Calu3 (cell line): ENCODE measurements around the gene FMN1. TPM values are rescaled to one million over a fixed set of nuclear protein-coding genes. Genes with fewer than 3 reads are reported as not detected.

ENCODE experiments used
- BruUV-seq: library from RNA; stranded (reverse); fragments of 400-500 nt; replicated peaks from 2 replicates; lab custom pipeline; 2021; lab: Mats Ljungman, UMichigan
- CTCF ChIA-PET: fragments of 300-600 bp; sonication (Branson Sonifier 250); formaldehyde crosslinking; loops from one replicate; lab custom pipeline; 2022; ENCODE audit warnings: antibody characterized with exemption; lab: Charles Lee
- DNase-seq: peaks from one replicate; pipeline ENCODE4 v3.0.0; 2022
- H3K27ac Mint-ChIP-seq: one replicate; pipeline ENCODE4 v1.8.0; 2022; ENCODE audit warnings: mixed read lengths; ENCODE audit not compliant: unreplicated experiment
- H3K27me3 Mint-ChIP-seq: one replicate; pipeline ENCODE4 v1.8.0; 2022; ENCODE audit warnings: mixed read lengths; ENCODE audit not compliant: unreplicated experiment
- H3K36me3 Mint-ChIP-seq: one replicate; pipeline ENCODE4 v1.8.0; 2022; ENCODE audit warnings: mild to moderate bottlenecking, moderate library complexity, mixed read lengths; ENCODE audit not compliant: insufficient read depth, unreplicated experiment
- H3K4me1 Mint-ChIP-seq: one replicate; pipeline ENCODE4 v1.8.0; 2022; ENCODE audit warnings: mild to moderate bottlenecking, low read depth, mixed read lengths; ENCODE audit not compliant: unreplicated experiment
- H3K4me3 Mint-ChIP-seq: one replicate; pipeline ENCODE4 v1.8.0; 2022; ENCODE audit warnings: mild to moderate bottlenecking, low read depth, moderate library complexity, mixed read lengths; ENCODE audit not compliant: unreplicated experiment
- H3K9me3 Mint-ChIP-seq: one replicate; pipeline ENCODE4 v1.8.0; 2022; ENCODE audit warnings: low read depth, mixed read lengths; ENCODE audit not compliant: unreplicated experiment
- CTCF ChIP-seq: fragments of 200-600 bp; IDR thresholded peaks from one replicate; pipeline ENCODE4 v1.8.0; 2022; ENCODE audit warnings: antibody characterized with exemption; ENCODE audit not compliant: unreplicated experiment
- intact Hi-C: fragments of 100-400 bp; cut with micrococcal nuclease; formaldehyde crosslinking; loops from one replicate; pipeline ENCODE4 v1.10.0; 2022; ENCODE audit not compliant: unreplicated experiment
- total RNA-seq: library from RNA; stranded (reverse); gene quantifications from 2 replicates; pipeline ENCODE4 v1.2.3, GENCODE V29; 2022

The FMN1 gene
- total RNA-seq, 1 experiment from 2014 or later: 7.1 TPM

- Mint-ChIP-seq H3K9me3 (no peaks in the 10 kb centered on the region), H3K27me3 (no peaks in the 10 kb centered on the region), H3K4me1 (peaks cover 9% of the 10 kb centered on the region), H3K4me3 (no peak overlapping the region), H3K27ac (no peak overlapping the region), H3K36me3 (peaks cover 10% of the 10 kb centered on the region)
- no peak for DNase-seq
- CTCF ChIA-PET: no interaction called here
- no peak for TF ChIP-seq CTCF
- intact Hi-C loops: no loop called here
- BruUV-seq: no TSS peak
Observed at GRCh38 chr15:33197636-33198035, 3.1 kb upstream of the FMN1 start.

- Mint-ChIP-seq H3K27me3 (no peaks in the 10 kb centered on the region), H3K4me1 (no peaks in the 10 kb centered on the region), H3K9me3 (no peaks in the 10 kb centered on the region), H3K27ac (no peak overlapping the region), H3K36me3 (peaks cover 10% of the 10 kb centered on the region), H3K4me3 (peak overlapping the region; percentile 65)
- intact Hi-C loops: no loop called here
- no peak for DNase-seq
- no TSS peak for BruUV-seq
- no peak for TF ChIP-seq CTCF
- CTCF ChIA-PET: no interaction called here
Observed at GRCh38 chr15:33194237-33194636, 277 bp downstream of the FMN1 start.

GRCh38 chr15:33191591-33191990 is 2.9 kb downstream of the FMN1 start:
- CTCF ChIA-PET: no interaction called here
- no TSS peak for BruUV-seq
- Mint-ChIP-seq H3K27me3 (no peaks in the 10 kb centered on the region), H3K36me3 (peaks cover 10% of the 10 kb centered on the region), H3K9me3 (no peaks in the 10 kb centered on the region), H3K4me3 (no peak overlapping the region), H3K27ac (no peak overlapping the region), H3K4me1 (no peaks in the 10 kb centered on the region)
- intact Hi-C loops: no loop called here
- DNase-seq: no peak
- TF ChIP-seq CTCF: no peak

GRCh38 chr15:33190539-33190938 is 4.0 kb downstream of the FMN1 start:
- intact Hi-C loops: no loop called here
- no TSS peak for BruUV-seq
- CTCF ChIA-PET: no interaction called here
- no peak for TF ChIP-seq CTCF
- Mint-ChIP-seq H3K4me3 (no peak overlapping the region), H3K36me3 (peaks cover 10% of the 10 kb centered on the region), H3K27ac (no peak overlapping the region), H3K4me1 (no peaks in the 10 kb centered on the region), H3K9me3 (no peaks in the 10 kb centered on the region), H3K27me3 (no peaks in the 10 kb centered on the region)
- DNase-seq: no peak
